ENCODE results near the gene TSPAN7.

- no peak for TF ChIP-seq POLR2A (IDR thresholded peaks at IDR 0.05; ENCODE audit: low read depth, low read length)
- TF ChIP-seq POLR2AphosphoS5 (IDR thresholded peaks at IDR 0.05; ENCODE audit: low read depth, low read length): no peak
- TF ChIP-seq TAF1 (IDR thresholded peaks at IDR 0.05; ENCODE audit: borderline replicate concordance, low read depth, low read length): no peak
Measured at GRCh38 chrX:38558686-38559085, 2.7 kb upstream of the TSPAN7 start.

All from GM12892 (cell line).